Measurements from ENCODE around the gene CHST8.
"Not testable (repeated sequence)": the region's sequence is repeated elsewhere in the genome, so short reads cannot be mapped to it uniquely, and the experiment has no call there.

The CHST8 gene

GRCh38 chr19:33621811-33622504 is at the start of gene CHST8:
Gene CHST8 (plus strand): TSS chr19:33621953. CDS start chr19:33689262, 67,309 bp downstream.
- no peak for DNase-seq (ENCODE audit: low spot score)

- DNase-seq (ENCODE audit: low spot score): no peak
These were observed 48.8 kb upstream of the CHST8 start for GRCh38 chr19:33572929-33573328.

GRCh38 chr19:33574824-33575223 is 46.9 kb upstream of the CHST8 start:
- DNase-seq (ENCODE audit: low spot score): no peak

- DNase-seq (ENCODE audit: low spot score): no peak
These were observed 43.1 kb upstream of the CHST8 start for GRCh38 chr19:33578697-33579096.

- peak; percentile 44 for DNase-seq (ENCODE audit: low spot score)
These were observed 41.6 kb upstream of the CHST8 start for GRCh38 chr19:33580026-33580644.

GRCh38 chr19:33580645-33581037 is 41.1 kb upstream of the CHST8 start:
- no peak for DNase-seq (ENCODE audit: low spot score)

- no peak for DNase-seq (ENCODE audit: low spot score)
These were observed 38.8 kb upstream of the CHST8 start for GRCh38 chr19:33582914-33583313.

GRCh38 chr19:33587150-33587549 is 34.6 kb upstream of the CHST8 start:
- no peak for DNase-seq (ENCODE audit: low spot score)

GRCh38 chr19:33590224-33590623 is 31.5 kb upstream of the CHST8 start:
- no peak for DNase-seq (ENCODE audit: low spot score)

- DNase-seq (ENCODE audit: low spot score): no peak
These were observed 26.0 kb upstream of the CHST8 start for GRCh38 chr19:33595783-33596182.

- no peak for DNase-seq (ENCODE audit: low spot score)
These were observed 20.2 kb upstream of the CHST8 start for GRCh38 chr19:33601583-33601982.

GRCh38 chr19:33602576-33603204 is 19.1 kb upstream of the CHST8 start:
- DNase-seq (ENCODE audit: low spot score): no peak

- no peak for DNase-seq (ENCODE audit: low spot score)
These were observed 18.4 kb upstream of the CHST8 start for GRCh38 chr19:33603377-33603776.

GRCh38 chr19:33604651-33605050 is 17.1 kb upstream of the CHST8 start:
- DNase-seq (ENCODE audit: low spot score): no peak

GRCh38 chr19:33605803-33606295 is 15.9 kb upstream of the CHST8 start:
- DNase-seq (ENCODE audit: low spot score): not testable (repeated sequence)

- DNase-seq (ENCODE audit: low spot score): no peak
These were observed 15.2 kb upstream of the CHST8 start for GRCh38 chr19:33606556-33606955.

GRCh38 chr19:33609353-33609752 is 12.4 kb upstream of the CHST8 start:
- no peak for DNase-seq (ENCODE audit: low spot score)

GRCh38 chr19:33610588-33610987 is 11.2 kb upstream of the CHST8 start:
- DNase-seq (ENCODE audit: low spot score): no peak

GRCh38 chr19:33612928-33613619 is 8.7 kb upstream of the CHST8 start:
- DNase-seq (ENCODE audit: low spot score): no peak

GRCh38 chr19:33613620-33614000 is 8.1 kb upstream of the CHST8 start:
- DNase-seq (ENCODE audit: low spot score): no peak

GRCh38 chr19:33616346-33616745 is 5.4 kb upstream of the CHST8 start:
- no peak for DNase-seq (ENCODE audit: low spot score)

GRCh38 chr19:33616857-33617256 is 4.9 kb upstream of the CHST8 start:
- no peak for DNase-seq (ENCODE audit: low spot score)

GRCh38 chr19:33618363-33618762 is 3.4 kb upstream of the CHST8 start:
- not testable (repeated sequence) for DNase-seq (ENCODE audit: low spot score)
